ENCODE data around the gene TTC19.

- TF ChIP-seq EZH2phosphoT487 (IDR thresholded peaks at IDR 0.05; ENCODE audit: low read depth) (no peak), CTCF (IDR thresholded peaks at IDR 0.05; ENCODE audit: low read depth, low read length) (no peak)
These were observed 27.1 kb upstream of the TTC19 start for GRCh38 chr17:15972497-15972951.

Measured in OCI-LY3 (cell line).